ENCODE data around the gene GADD45G. TPM values are rescaled to one million over a fixed set of nuclear protein-coding genes. Genes with fewer than 3 reads are reported as not detected.

Gene GADD45G
- total and polyA plus RNA-seq, 5 experiments from 2014 or later = 0.21 to 3.7 (median 0.87) TPM; not detected in 1

DNA sequence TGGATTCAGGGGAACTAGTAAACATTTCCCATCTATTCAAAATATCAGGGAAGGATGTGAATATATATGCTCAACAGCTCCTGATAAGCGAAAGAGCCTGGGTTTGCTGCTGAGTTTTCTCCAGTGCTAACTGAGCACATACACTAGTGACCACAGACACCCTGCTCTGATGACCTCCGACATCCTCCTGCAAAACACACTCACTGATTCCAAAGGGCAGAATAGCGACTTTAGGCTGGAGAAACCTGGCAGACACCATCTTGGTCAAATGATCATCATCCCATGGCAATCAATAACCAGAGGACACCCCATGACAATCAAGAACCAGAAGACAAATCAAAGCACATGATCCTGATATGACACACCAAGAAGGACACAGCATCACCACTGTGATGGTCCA is 9.2 kb upstream of the GADD45G start:
- Mint-ChIP-seq H3K4me1 (peaks cover 0 to 4% (median 0%) of the 10 kb centered on the region in 4 donors), H3K4me3 (no peak overlapping the region), H3K27ac (no peak overlapping the region), H3K36me3 (no peaks in the 10 kb centered on the region), H3K27me3 (peaks cover 6 to 21% (median 15%) of the 10 kb centered on the region in 5 donors), H3K9me3 (no peaks in the 10 kb centered on the region)
- DNase-seq = no peak
- no peak for ATAC-seq
- POLR2A ChIA-PET = no interaction called here

DNA sequence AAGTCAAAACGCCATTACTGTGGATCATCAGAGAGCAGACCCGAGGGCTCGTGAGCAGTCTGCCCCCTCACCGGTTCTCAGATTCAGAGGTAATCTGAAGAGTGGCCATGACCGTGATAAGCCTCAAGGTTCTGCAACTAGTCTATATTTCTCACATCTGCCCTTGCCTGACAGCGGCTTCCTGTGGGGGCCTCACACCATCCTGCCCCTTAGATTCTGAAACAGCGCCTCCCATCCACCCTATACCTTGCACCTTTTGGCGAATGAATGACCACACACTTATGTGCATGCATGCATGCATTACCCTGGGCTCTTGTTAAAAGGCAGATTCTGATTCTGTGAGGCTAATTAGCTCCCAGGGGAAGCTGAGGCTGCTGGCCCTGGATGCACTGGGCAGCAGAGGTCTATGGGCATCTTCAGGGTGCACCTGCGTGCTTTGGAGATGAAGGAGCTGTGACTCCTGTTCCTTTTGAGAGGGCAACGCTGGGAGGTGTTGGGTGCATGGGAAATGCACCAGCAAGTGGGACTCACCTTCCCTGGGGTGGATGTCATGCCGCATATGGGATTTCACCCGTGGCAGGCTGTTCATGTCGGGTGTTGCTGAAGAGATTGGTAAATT is 7.8 kb upstream of the GADD45G start:
- DNase-seq = no peak
- H3K36me3 Mint-ChIP-seq = no peaks in the 10 kb centered on the region
- no peak overlapping the region for H3K27ac Mint-ChIP-seq
- no peaks in the 10 kb centered on the region for H3K9me3 Mint-ChIP-seq
- H3K4me3 Mint-ChIP-seq = no peak overlapping the region
- no peak for ATAC-seq
- POLR2A ChIA-PET = no interaction called here
- peaks cover 0 to 4% (median 0%) of the 10 kb centered on the region in 4 donors for H3K4me1 Mint-ChIP-seq
- peaks cover 2 to 18% (median 14%) of the 10 kb centered on the region in 5 donors for H3K27me3 Mint-ChIP-seq

DNA sequence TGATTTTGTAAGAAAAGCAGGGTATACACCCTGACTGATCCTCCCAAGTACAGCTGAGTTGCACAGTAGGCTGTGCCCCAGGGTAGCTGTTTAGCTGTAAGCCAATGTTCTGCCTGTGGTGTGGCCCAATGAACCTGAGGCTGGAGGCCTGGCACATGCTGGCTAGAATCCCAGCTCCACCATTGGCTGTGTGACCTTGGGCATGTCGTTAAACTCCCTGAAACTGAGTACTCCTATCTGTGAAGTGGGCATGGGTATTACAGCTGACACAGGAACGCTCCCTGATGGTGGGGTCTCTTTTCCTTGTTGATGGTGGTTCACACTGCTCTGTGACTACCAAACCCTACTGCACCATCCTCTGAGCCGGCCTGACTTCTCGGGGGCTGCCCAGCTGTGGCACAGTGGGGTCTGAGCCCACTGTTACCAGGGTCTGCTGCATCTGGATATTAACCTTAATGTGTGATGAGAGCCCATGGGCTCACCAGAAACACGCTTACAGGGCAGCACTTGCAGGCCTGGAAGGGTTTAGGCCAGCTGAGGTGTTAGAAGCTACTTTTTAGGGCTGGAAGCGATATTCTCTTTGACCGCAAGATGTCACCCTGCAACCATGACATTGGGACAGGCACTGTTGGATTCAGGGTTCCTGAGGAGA is 7.0 kb upstream of the GADD45G start:
- peaks cover 0 to 4% (median under 1%) of the 10 kb centered on the region in 4 donors for H3K4me1 Mint-ChIP-seq
- H3K36me3 Mint-ChIP-seq = no peaks in the 10 kb centered on the region
- POLR2A ChIA-PET = interaction anchor here (0.5 to 0.6 kb wide), 2 partner anchors 230 to 289 kb away, joined by 3 read pairs; no protein-coding TSS in a partner anchor
- DNase-seq (peak in 6 of 10 donors; percentile 38 to 66 (median 50)), ATAC-seq (peak; percentile 35)
- no peaks in the 10 kb centered on the region for H3K9me3 Mint-ChIP-seq
- H3K27ac Mint-ChIP-seq = no peak overlapping the region
- peaks cover 2 to 12% (median 10%) of the 10 kb centered on the region in 5 donors for H3K27me3 Mint-ChIP-seq
- no peak overlapping the region for H3K4me3 Mint-ChIP-seq

GRCh38 chr9:89598363-89598713 is 6.5 kb upstream of the GADD45G start:
- POLR2A ChIA-PET = no interaction called here
- H3K27ac Mint-ChIP-seq = no peak overlapping the region
- ATAC-seq (no peak), DNase-seq (no peak)
- H3K4me3 Mint-ChIP-seq = no peak overlapping the region
- no peaks in the 10 kb centered on the region for H3K36me3 Mint-ChIP-seq
- peaks cover 4 to 12% (median 10%) of the 10 kb centered on the region in 5 donors for H3K27me3 Mint-ChIP-seq
- no peaks in the 10 kb centered on the region for H3K9me3 Mint-ChIP-seq
- H3K4me1 Mint-ChIP-seq = peaks cover 5 to 7% (median 6%) of the 10 kb centered on the region in 4 donors

DNA sequence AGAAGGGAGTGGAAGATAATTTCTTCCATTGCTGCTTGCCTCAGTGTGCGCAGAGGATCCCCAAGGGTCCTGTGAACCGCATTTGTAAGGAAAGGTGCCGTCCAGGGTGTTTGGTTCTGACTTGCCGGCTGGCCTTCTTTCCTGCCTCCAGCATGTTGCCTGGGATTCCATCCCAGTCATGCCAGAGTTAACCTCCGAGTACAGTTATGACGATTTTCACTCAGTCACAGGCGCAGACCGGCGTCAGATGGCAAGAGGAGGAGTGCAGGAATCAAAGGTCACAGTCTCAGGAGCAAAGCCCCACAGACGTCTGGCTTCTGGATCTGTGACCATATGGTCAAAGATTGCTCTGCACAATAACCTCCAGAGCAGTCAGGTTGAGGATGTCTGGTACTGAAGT is 5.9 kb upstream of the GADD45G start:
- ATAC-seq (no peak), DNase-seq (no peak)
- H3K4me3 Mint-ChIP-seq = no peak overlapping the region
- POLR2A ChIA-PET = no interaction called here
- H3K27me3 Mint-ChIP-seq = peaks cover 1 to 11% (median 6%) of the 10 kb centered on the region in 5 donors
- H3K27ac Mint-ChIP-seq = no peak overlapping the region
- peaks cover 5 to 12% (median 10%) of the 10 kb centered on the region in 4 donors for H3K4me1 Mint-ChIP-seq
- H3K36me3 Mint-ChIP-seq = no peaks in the 10 kb centered on the region
- no peaks in the 10 kb centered on the region for H3K9me3 Mint-ChIP-seq

GRCh38 chr9:89600831-89601230 is 4.0 kb upstream of the GADD45G start:
- Mint-ChIP-seq H3K27ac (peak overlapping the region in 1 of 10 donors; percentile 32), H3K4me3 (no peak overlapping the region), H3K4me1 (peaks cover 7 to 26% (median 19%) of the 10 kb centered on the region in 4 donors), H3K36me3 (no peaks in the 10 kb centered on the region), H3K27me3 (peaks cover 0 to 11% (median 1%) of the 10 kb centered on the region in 5 donors), H3K9me3 (no peaks in the 10 kb centered on the region)
- POLR2A ChIA-PET = interaction anchor here (0.8 kb wide), 1 partner anchor 502 kb away, joined by 3 read pairs; no protein-coding TSS in a partner anchor
- DNase-seq = peak in 1 of 10 donors; percentile 11
- no peak for ATAC-seq

GRCh38 chr9:89601306-89601705 is 3.5 kb upstream of the GADD45G start:
- POLR2A ChIA-PET = no interaction called here

GRCh38 chr9:89601856-89602562 is 2.8 kb upstream of the GADD45G start:
- no peaks in the 10 kb centered on the region for H3K9me3 Mint-ChIP-seq
- ATAC-seq = no peak
- H3K4me3 Mint-ChIP-seq = no peak overlapping the region
- DNase-seq = peak in 1 of 10 donors; percentile 45
- H3K4me1 Mint-ChIP-seq = peaks cover 11 to 36% (median 28%) of the 10 kb centered on the region in 4 donors
- H3K27me3 Mint-ChIP-seq = peaks cover 0 to 11% (median 1%) of the 10 kb centered on the region in 5 donors
- no peaks in the 10 kb centered on the region for H3K36me3 Mint-ChIP-seq
- no peak overlapping the region for H3K27ac Mint-ChIP-seq
- POLR2A ChIA-PET = no interaction called here

More at GRCh38 chr9:89601306-89601705, 3.5 kb upstream of the GADD45G start:
- Mint-ChIP-seq H3K4me1 (peaks cover 8 to 29% (median 22%) of the 10 kb centered on the region in 4 donors), H3K4me3 (no peak overlapping the region), H3K27ac (peak overlapping the region in 1 of 10 donors; percentile 22), H3K9me3 (no peaks in the 10 kb centered on the region), H3K27me3 (peaks cover 0 to 11% (median 1%) of the 10 kb centered on the region in 5 donors), H3K36me3 (no peaks in the 10 kb centered on the region)
- ATAC-seq (no peak), DNase-seq (peak in 1 of 10 donors; percentile 32)

- POLR2A ChIA-PET = interaction anchor here (0.6 to 1.5 kb wide), 2 partner anchors 326 to 500 kb away, joined by 3 to 4 read pairs; no protein-coding TSS in a partner anchor
- Mint-ChIP-seq H3K27ac (peak overlapping the region in 7 of 10 donors; percentile 0 to 70 (median 54)), H3K27me3 (peaks cover 0 to 11% (median 1%) of the 10 kb centered on the region in 5 donors), H3K4me1 (peaks cover 11 to 40% (median 28%) of the 10 kb centered on the region in 4 donors), H3K36me3 (no peaks in the 10 kb centered on the region), H3K4me3 (peak overlapping the region; percentile 64 to 90 (median 86)), H3K9me3 (no peaks in the 10 kb centered on the region)
- DNase-seq (peak; percentile 74 to 92 (median 84)), ATAC-seq (peak; percentile 40 to 41)
These were observed 1.6 kb upstream of the GADD45G start for GRCh38 chr9:89602978-89603766.

DNA sequence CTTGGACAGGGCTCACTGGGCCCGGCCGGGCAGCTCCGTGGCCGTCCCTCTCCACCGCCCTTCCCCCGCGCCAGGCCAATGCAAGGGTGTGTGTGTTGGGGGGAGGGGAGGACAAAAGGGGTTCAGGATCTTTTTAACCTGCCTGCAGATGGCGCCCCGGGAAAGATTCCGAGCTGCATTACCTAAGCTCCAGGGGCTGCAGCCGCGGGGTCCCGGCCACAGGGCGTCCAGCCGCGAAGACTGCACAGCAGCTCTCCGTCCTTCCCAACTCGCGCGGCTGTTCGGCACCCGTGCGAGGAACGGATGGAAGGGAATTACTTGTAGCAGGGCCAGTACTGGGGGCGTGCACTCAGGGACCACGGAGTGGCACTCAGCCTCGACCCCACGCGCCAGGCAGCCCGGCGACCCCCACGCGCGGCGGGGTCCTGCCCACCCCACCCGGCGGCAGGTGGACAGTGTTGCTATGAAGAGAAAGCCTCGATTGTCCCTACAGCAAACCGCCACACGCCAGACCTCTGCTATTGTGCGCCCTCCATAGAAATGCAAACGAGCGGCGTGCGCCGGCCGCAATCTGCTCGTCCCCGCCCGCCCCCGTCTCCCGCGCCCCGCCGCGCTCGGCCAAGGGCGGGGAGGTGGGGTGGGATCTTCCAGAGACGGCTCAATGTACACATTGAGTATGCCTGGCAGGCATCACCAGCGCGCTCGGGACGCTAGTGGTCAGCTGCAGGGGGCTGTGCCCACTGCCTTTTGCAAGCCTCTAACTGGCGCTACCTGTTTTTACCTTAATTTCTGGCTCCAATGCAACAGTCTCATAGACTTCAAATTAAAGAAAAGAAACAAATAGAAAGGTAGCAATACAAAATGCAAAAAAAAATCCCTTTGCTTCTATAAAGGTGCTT is 796 bp upstream of the GADD45G start:
- H3K36me3 Mint-ChIP-seq = no peaks in the 10 kb centered on the region
- peak overlapping the region; percentile 74 to 90 (median 88) for H3K4me3 Mint-ChIP-seq
- ATAC-seq (peak in 1 of 2 donors; percentile 1), DNase-seq (peak in 6 of 10 donors; percentile 24 to 68 (median 32))
- peaks cover 0 to 14% (median 1%) of the 10 kb centered on the region in 5 donors for H3K27me3 Mint-ChIP-seq
- H3K9me3 Mint-ChIP-seq = no peaks in the 10 kb centered on the region
- POLR2A ChIA-PET = interaction anchor here (0.7 to 1.5 kb wide), 3 partner anchors 206 to 499 kb away, joined by 4 to 6 read pairs (median 4); no protein-coding TSS in a partner anchor
- peak overlapping the region in 5 of 10 donors; percentile 29 to 88 (median 63) for H3K27ac Mint-ChIP-seq
- peaks cover 11 to 40% (median 28%) of the 10 kb centered on the region in 4 donors for H3K4me1 Mint-ChIP-seq

DNA sequence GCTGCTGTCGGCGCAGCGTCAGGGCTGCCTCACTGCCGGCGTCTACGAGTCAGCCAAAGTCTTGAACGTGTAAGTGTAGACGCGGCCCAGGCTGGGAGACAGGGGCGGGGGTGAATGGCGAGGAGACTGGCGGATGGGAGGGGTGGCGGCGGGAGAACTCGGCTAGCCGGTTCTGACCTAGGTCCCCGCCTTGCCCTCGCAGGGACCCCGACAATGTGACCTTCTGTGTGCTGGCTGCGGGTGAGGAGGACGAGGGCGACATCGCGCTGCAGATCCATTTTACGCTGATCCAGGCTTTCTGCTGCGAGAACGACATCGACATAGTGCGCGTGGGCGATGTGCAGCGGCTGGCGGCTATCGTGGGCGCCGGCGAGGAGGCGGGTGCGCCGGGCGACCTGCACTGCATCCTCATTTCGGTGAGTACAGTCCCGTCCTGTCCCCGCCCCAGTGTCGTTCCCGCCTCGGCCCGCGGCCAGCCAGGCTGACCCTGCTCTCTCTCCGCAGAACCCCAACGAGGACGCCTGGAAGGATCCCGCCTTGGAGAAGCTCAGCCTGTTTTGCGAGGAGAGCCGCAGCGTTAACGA is 745 bp downstream of the GADD45G start:
- Mint-ChIP-seq H3K36me3 (no peaks in the 10 kb centered on the region), H3K27me3 (peaks cover 0 to 10% (median 1%) of the 10 kb centered on the region in 5 donors), H3K9me3 (no peaks in the 10 kb centered on the region), H3K27ac (peak overlapping the region in 6 of 10 donors; percentile 39 to 88 (median 79)), H3K4me1 (peaks cover 11 to 40% (median 28%) of the 10 kb centered on the region in 4 donors), H3K4me3 (peak overlapping the region; percentile 74 to 90 (median 86))
- POLR2A ChIA-PET = no interaction called here
- ATAC-seq (peak; percentile 37 to 46), DNase-seq (peak in 9 of 10 donors; percentile 27 to 71 (median 36))

Measured in naive thymus-derived CD8-positive, alpha-beta T cell (primary cell).